Renal pelvis (tissue), 4 donors: ENCODE data around the gene ARID1A. TPM values are rescaled to one million over a fixed set of nuclear protein-coding genes. Genes with fewer than 3 reads are reported as not detected.
"Not testable (repeated sequence)": the region's sequence is repeated elsewhere in the genome, so short reads cannot be mapped to it uniquely, and the experiment has no call there.

Experiments used
- DNase-seq: peaks from one replicate; pipeline ENCODE4 v3.0.0-alpha.2; 2013
- polyA plus RNA-seq, 3 donors: library from polyadenylated mRNA; unstranded; fragments of 120-200 nt; gene quantifications; one replicate each; pipeline ENCODE4 v1.2.1, GENCODE V29; 2013; ENCODE audit not compliant: insufficient read length in 3 of 3

The ARID1A gene
- polyA plus RNA-seq, 3 donors, result 101 to 117 (median 106) TPM

- DNase-seq, result peak; percentile 58
Observed at GRCh38 chr1:26786437-26787380, 90.9 kb downstream of the ARID1A start.

- DNase-seq, result no peak
Observed at GRCh38 chr1:26787381-26787705, 91.5 kb downstream of the ARID1A start.

GRCh38 chr1:26787706-26788514, 92.1 kb downstream of the ARID1A start, which contains the start of gene PIGV:
TSS of gene PIGV (plus strand) at chr1:26787950. CDS start at chr1:26790816, 2,866 bp downstream.
- DNase-seq, result peak; percentile 90

- DNase-seq, result no peak
Observed at GRCh38 chr1:26788515-26788785, 92.6 kb downstream of the ARID1A start.

GRCh38 chr1:26788836-26789611, 93.2 kb downstream of the ARID1A start:
- DNase-seq, result peak; percentile 82

GRCh38 chr1:26789612-26789865, 93.7 kb downstream of the ARID1A start:
- no peak for DNase-seq

- DNase-seq, result no peak
Observed at GRCh38 chr1:26789931-26790330, 94.1 kb downstream of the ARID1A start.

- no peak for DNase-seq
Observed at GRCh38 chr1:26790551-26790953, 94.7 kb downstream of the ARID1A start.

GRCh38 chr1:26791148-26791547, 95.3 kb downstream of the ARID1A start:
- DNase-seq, result no peak

- no peak for DNase-seq
Observed at GRCh38 chr1:26791626-26792025, 95.8 kb downstream of the ARID1A start.

GRCh38 chr1:26792924-26793323, 97.1 kb downstream of the ARID1A start:
- DNase-seq, result no peak

GRCh38 chr1:26794391-26794790, 98.6 kb downstream of the ARID1A start:
- DNase-seq, result no peak

- DNase-seq, result no peak
Observed at GRCh38 chr1:26797627-26798026, 101.8 kb downstream of the ARID1A start.

GRCh38 chr1:26799479-26800142, 103.8 kb downstream of the ARID1A start:
- no peak for DNase-seq

- not testable (repeated sequence) for DNase-seq
Observed at GRCh38 chr1:26803932-26804331, 108.1 kb downstream of the ARID1A start.

GRCh38 chr1:26810105-26810504, 114.3 kb downstream of the ARID1A start:
- DNase-seq, result peak; percentile 76

- DNase-seq, result no peak
Observed at GRCh38 chr1:26811057-26811456, 115.2 kb downstream of the ARID1A start.

GRCh38 chr1:26811708-26812107, 115.9 kb downstream of the ARID1A start:
- DNase-seq, result no peak

- DNase-seq, result no peak
Observed at GRCh38 chr1:26814377-26814776, 118.6 kb downstream of the ARID1A start.

GRCh38 chr1:26814893-26815292, 119.1 kb downstream of the ARID1A start:
- no peak for DNase-seq

- DNase-seq, result no peak
Observed at GRCh38 chr1:26820784-26821269, 125.0 kb downstream of the ARID1A start.
